Cardiac muscle cell (in vitro differentiated cells and primary cell): ENCODE measurements around the gene MOG. TPM values are rescaled to one million over a fixed set of nuclear protein-coding genes. Genes with fewer than 3 reads are reported as not detected.

Experiments
- DNase-seq, 2 donors: peaks; one replicate each; pipeline versions ENCODE4 v3.0.0 to v3.0.0-alpha.2; 2010 to 2017; ENCODE audit warnings: low read depth in 1 of 2, low spot score in 1 of 2
- H3K27ac ChIP-seq: fragments of 200-600 bp; sonication (generic); 2 replicates; pipeline ENCODE4 v1.5.1; 2016
- H3K27me3 ChIP-seq: fragments of 200-600 bp; sonication (generic); 2 replicates; pipeline ENCODE4 v1.6.0; 2016; ENCODE audit warnings: control low read depth
- H3K36me3 ChIP-seq: fragments of 200-600 bp; sonication (generic); 2 replicates; pipeline ENCODE4 v1.5.1; 2016; ENCODE audit warnings: control low read depth
- H3K4me1 ChIP-seq: fragments of 200-600 bp; sonication (generic); 2 replicates; pipeline ENCODE4 v1.8.1; 2017; ENCODE audit warnings: low read depth, mild to moderate bottlenecking, mixed run types
- H3K4me3 ChIP-seq: fragments of 200-600 bp; sonication (generic); 2 replicates; pipeline ENCODE4 v1.5.1; 2016; ENCODE audit warnings: mild to moderate bottlenecking
- H3K9me3 ChIP-seq: fragments of 200-600 bp; sonication (generic); 2 replicates; pipeline ENCODE4 v1.5.1; 2017; ENCODE audit warnings: low read depth, mild to moderate bottlenecking, control low read depth
- CTCF ChIP-seq: IDR thresholded peaks from 2 replicates; pipeline ENCODE4 v1.5.1; 2012; ENCODE audit warnings: low read depth, mild to moderate bottlenecking, low read length
- polyA plus RNA-seq: library from polyadenylated mRNA; unstranded; fragments of >200 nt; fragmentation: Nextera tagmentation; extraction: Ambion mirVana; gene quantifications from 2 replicates; pipeline ENCODE4 v1.2.1, GENCODE V29; 2016
- total RNA-seq: library from RNA; depleted of rRNA; stranded (reverse); fragments of >200 nt; gene quantifications from 2 replicates; pipeline ENCODE4 v1.2.3, GENCODE V29; 2016

MOG gene
- total and polyA plus RNA-seq, 2 experiments from 2014 or later, result 1.8 to 2.4 TPM

GRCh38 chr6:29680904-29681303 is 24.0 kb downstream of the MOG start, which contains the start of gene ZFP57:
TSS of gene ZFP57 (minus strand) at chr6:29681152. CDS start at chr6:29677003, 4,149 bp downstream.
- DNase-seq, result no peak
- H3K27me3 ChIP-seq, result no peaks in the 10 kb centered on the region
- H3K4me3 ChIP-seq, result no peak within 1 kb of the TSS
- no peak within 1 kb of the TSS for H3K27ac ChIP-seq
- TF ChIP-seq CTCF, result no peak
- peaks cover 15% of the 10 kb centered on the region for H3K4me1 ChIP-seq
- H3K9me3 ChIP-seq, result no peaks in the 10 kb centered on the region
- H3K36me3 ChIP-seq, result no peaks in the 10 kb centered on the region

- Histone ChIP-seq H3K27me3 (no peaks in the 10 kb centered on the region), H3K9me3 (no peaks in the 10 kb centered on the region), H3K4me3 (no peak overlapping the region), H3K36me3 (no peaks in the 10 kb centered on the region), H3K27ac (no peak overlapping the region), H3K4me1 (peaks cover 13% of the 10 kb centered on the region)
- TF ChIP-seq CTCF, result no peak
- peak in 1 of 2 donors; percentile 17 for DNase-seq
Observed at GRCh38 chr6:29681811-29682210, 24.9 kb downstream of the MOG start.

GRCh38 chr6:29685718-29686326 is 28.9 kb downstream of the MOG start:
- Histone ChIP-seq H3K27ac (no peak overlapping the region), H3K9me3 (no peaks in the 10 kb centered on the region), H3K36me3 (no peaks in the 10 kb centered on the region), H3K27me3 (no peaks in the 10 kb centered on the region), H3K4me1 (no peaks in the 10 kb centered on the region), H3K4me3 (no peak overlapping the region)
- peak; percentile 29 for TF ChIP-seq CTCF
- DNase-seq, result peak; percentile 26 to 76

GRCh38 chr6:29694637-29695036 is 37.7 kb downstream of the MOG start:
- Histone ChIP-seq H3K9me3 (no peaks in the 10 kb centered on the region), H3K4me1 (no peaks in the 10 kb centered on the region), H3K27ac (no peak overlapping the region), H3K4me3 (no peak overlapping the region), H3K27me3 (no peaks in the 10 kb centered on the region), H3K36me3 (no peaks in the 10 kb centered on the region)
- DNase-seq, result no peak
- TF ChIP-seq CTCF, result no peak

- Histone ChIP-seq H3K4me3 (no peak overlapping the region), H3K4me1 (no peaks in the 10 kb centered on the region), H3K27me3 (no peaks in the 10 kb centered on the region), H3K27ac (peak overlapping the region; percentile 39), H3K9me3 (no peaks in the 10 kb centered on the region), H3K36me3 (no peaks in the 10 kb centered on the region)
- DNase-seq, result peak; percentile 45 to 64
- peak; percentile 71 for TF ChIP-seq CTCF
Observed at GRCh38 chr6:29696147-29697125, 39.5 kb downstream of the MOG start.
